Stomach smooth muscle (tissue), 2 donors: ENCODE data around the gene UGGT2.
"Not testable (repeated sequence)": the region's sequence is repeated elsewhere in the genome, so short reads cannot be mapped to it uniquely, and the experiment has no call there.

Experiments used
- H3K27ac ChIP-seq: one replicate; pipeline ENCODE4 v1.7.0; 2013; ENCODE audit warnings: mild to moderate bottlenecking, low read length, inconsistent platforms
- H3K27me3 ChIP-seq, 2 donors: one replicate each; pipeline ENCODE4 v1.7.0; 2013; ENCODE audit warnings: low read length in 2 of 2; ENCODE audit not compliant: insufficient read depth in 2 of 2, control insufficient read depth in 1 of 2
- H3K36me3 ChIP-seq, 2 donors: one replicate each; pipeline ENCODE4 v1.7.0; 2013; ENCODE audit warnings: low read length in 2 of 2; ENCODE audit not compliant: control insufficient read depth in 2 of 2, insufficient read depth in 2 of 2
- H3K4me1 ChIP-seq: one replicate; pipeline ENCODE4 v1.7.0; 2013; ENCODE audit warnings: low read length; ENCODE audit not compliant: control insufficient read depth, insufficient read depth
- H3K4me3 ChIP-seq, 2 donors: one replicate each; pipeline ENCODE4 v1.7.0; 2013; ENCODE audit warnings: low read length in 2 of 2
- H3K9ac ChIP-seq, 2 donors: one replicate each; pipeline ENCODE4 v1.7.0; 2013; ENCODE audit warnings: low read length in 2 of 2, mild to moderate bottlenecking in 1 of 2
- H3K9me3 ChIP-seq, 2 donors: one replicate each; pipeline ENCODE4 v1.7.0; 2013; ENCODE audit warnings: low read length in 2 of 2; ENCODE audit not compliant: control insufficient read depth in 2 of 2
- donor health status: healthy.
- donor health status: Pancreatic carcinoma.

UGGT2 gene

GRCh38 chr13:96020931-96021330 lies 32.3 kb downstream of the UGGT2 start:
- H3K27ac ChIP-seq = no peak overlapping the region
- no peaks in the 10 kb centered on the region for H3K27me3 ChIP-seq
- no peak overlapping the region for H3K9ac ChIP-seq
- no peak overlapping the region for H3K4me3 ChIP-seq
- H3K4me1 ChIP-seq = no peaks in the 10 kb centered on the region
- peaks cover 0 to 7% of the 10 kb centered on the region in 2 donors for H3K9me3 ChIP-seq
- H3K36me3 ChIP-seq = peaks cover 4 to 5% of the 10 kb centered on the region in 2 donors

- H3K9ac ChIP-seq = no peak overlapping the region
- H3K36me3 ChIP-seq = peaks cover 4 to 7% of the 10 kb centered on the region in 2 donors
- no peaks in the 10 kb centered on the region for H3K4me1 ChIP-seq
- peaks cover 0 to 7% of the 10 kb centered on the region in 2 donors for H3K9me3 ChIP-seq
- H3K4me3 ChIP-seq = no peak overlapping the region
- no peak overlapping the region for H3K27ac ChIP-seq
- no peaks in the 10 kb centered on the region for H3K27me3 ChIP-seq
These were observed 33.0 kb downstream of the UGGT2 start for GRCh38 chr13:96020155-96020575.

GRCh38 chr13:96018135-96018534 lies 35.1 kb downstream of the UGGT2 start:
- peaks cover 0 to 7% of the 10 kb centered on the region in 2 donors for H3K9me3 ChIP-seq
- H3K27me3 ChIP-seq = no peaks in the 10 kb centered on the region
- no peak overlapping the region for H3K4me3 ChIP-seq
- peaks cover 4 to 7% of the 10 kb centered on the region in 2 donors for H3K36me3 ChIP-seq
- H3K4me1 ChIP-seq = no peaks in the 10 kb centered on the region
- no peak overlapping the region for H3K27ac ChIP-seq
- H3K9ac ChIP-seq = no peak overlapping the region

GRCh38 chr13:96011291-96011872 lies 41.8 kb downstream of the UGGT2 start:
- Histone ChIP-seq H3K9ac (no peak overlapping the region), H3K4me1 (no peaks in the 10 kb centered on the region), H3K4me3 (no peak overlapping the region), H3K36me3 (peaks cover 0 to 8% of the 10 kb centered on the region in 2 donors), H3K9me3 (peaks cover 0 to 9% of the 10 kb centered on the region in 2 donors), H3K27me3 (no peaks in the 10 kb centered on the region), H3K27ac (no peak overlapping the region)

- no peaks in the 10 kb centered on the region for H3K4me1 ChIP-seq
- no peak overlapping the region for H3K4me3 ChIP-seq
- H3K36me3 ChIP-seq = peaks cover 0 to 2% of the 10 kb centered on the region in 2 donors
- H3K9ac ChIP-seq = no peak overlapping the region
- H3K9me3 ChIP-seq = peaks cover 0 to 5% of the 10 kb centered on the region in 2 donors
- no peak overlapping the region for H3K27ac ChIP-seq
- H3K27me3 ChIP-seq = no peaks in the 10 kb centered on the region
These were observed 49.9 kb downstream of the UGGT2 start for GRCh38 chr13:96003304-96003703.

GRCh38 chr13:96002322-96003131 lies 50.7 kb downstream of the UGGT2 start:
- Histone ChIP-seq H3K27me3 (no peaks in the 10 kb centered on the region), H3K4me1 (no peaks in the 10 kb centered on the region), H3K9me3 (peaks cover 0 to 2% of the 10 kb centered on the region in 2 donors), H3K9ac (no peak overlapping the region), H3K27ac (no peak overlapping the region), H3K4me3 (no peak overlapping the region), H3K36me3 (no peaks in the 10 kb centered on the region)

- no peaks in the 10 kb centered on the region for H3K4me1 ChIP-seq
- no peak overlapping the region for H3K4me3 ChIP-seq
- no peaks in the 10 kb centered on the region for H3K9me3 ChIP-seq
- H3K36me3 ChIP-seq = no peaks in the 10 kb centered on the region
- no peak overlapping the region for H3K27ac ChIP-seq
- no peak overlapping the region for H3K9ac ChIP-seq
- no peaks in the 10 kb centered on the region for H3K27me3 ChIP-seq
These were observed 53.1 kb downstream of the UGGT2 start for GRCh38 chr13:96000069-96000468.

- H3K4me1 ChIP-seq = no peaks in the 10 kb centered on the region
- H3K27ac ChIP-seq = no peak overlapping the region
- no peaks in the 10 kb centered on the region for H3K9me3 ChIP-seq
- H3K4me3 ChIP-seq = no peak overlapping the region
- no peaks in the 10 kb centered on the region for H3K27me3 ChIP-seq
- no peaks in the 10 kb centered on the region for H3K36me3 ChIP-seq
- no peak overlapping the region for H3K9ac ChIP-seq
These were observed 65.4 kb downstream of the UGGT2 start for GRCh38 chr13:95987841-95988240.

GRCh38 chr13:95982144-95982543 lies 71.1 kb downstream of the UGGT2 start:
- H3K4me3 ChIP-seq = no peak overlapping the region
- no peaks in the 10 kb centered on the region for H3K36me3 ChIP-seq
- H3K27ac ChIP-seq = no peak overlapping the region
- H3K9me3 ChIP-seq = no peaks in the 10 kb centered on the region
- no peaks in the 10 kb centered on the region for H3K4me1 ChIP-seq
- no peak overlapping the region for H3K9ac ChIP-seq
- H3K27me3 ChIP-seq = no peaks in the 10 kb centered on the region

- not testable (repeated sequence) for H3K9me3 ChIP-seq, H3K27ac ChIP-seq, H3K4me3 ChIP-seq, H3K27me3 ChIP-seq, H3K36me3 ChIP-seq, H3K4me1 ChIP-seq, H3K9ac ChIP-seq
These were observed 80.5 kb downstream of the UGGT2 start for GRCh38 chr13:95972651-95973050.

- Histone ChIP-seq H3K36me3 (no peaks in the 10 kb centered on the region), H3K27ac (no peak overlapping the region), H3K9me3 (no peaks in the 10 kb centered on the region), H3K4me1 (peaks cover 10% of the 10 kb centered on the region), H3K27me3 (no peaks in the 10 kb centered on the region), H3K9ac (no peak overlapping the region), H3K4me3 (no peak overlapping the region)
These were observed 82.3 kb downstream of the UGGT2 start for GRCh38 chr13:95970878-95971277.
